GM21390 (cell line): ENCODE data around the gene ATG7.
"Not testable (repeated sequence)": the region's sequence is repeated elsewhere in the genome, so short reads cannot be mapped to it uniquely, and the experiment has no call there.

Experiments used
- ATAC-seq: cut with Tn5 transposase; IDR thresholded peaks from one replicate; pipeline ENCODE4 v1.9.1; 2021; ENCODE audit not compliant: unreplicated experiment

Gene ATG7

DNA sequence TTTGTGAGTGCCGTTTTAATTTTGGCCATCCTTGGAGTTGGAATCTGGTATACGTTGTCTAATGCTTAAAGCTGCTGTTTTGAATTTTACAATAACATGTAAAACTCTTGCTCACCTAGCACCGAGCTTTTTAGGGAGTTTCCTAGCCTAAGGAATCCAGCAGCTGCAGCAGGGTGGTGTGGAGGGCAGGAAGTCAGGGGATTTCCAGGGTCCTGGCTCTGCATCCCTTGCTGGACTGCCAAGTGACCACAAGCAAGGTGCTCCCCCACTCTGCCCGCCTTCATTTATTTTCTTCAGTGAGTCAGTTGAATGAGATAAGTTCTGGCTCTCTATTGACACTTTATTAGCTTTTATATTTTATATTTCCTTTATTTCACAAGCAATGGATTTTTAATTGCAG is 113.7 kb downstream of the ATG7 start:
- no peak for ATAC-seq

GRCh38 chr3:11386465-11387113 is 114.4 kb downstream of the ATG7 start:
- ATAC-seq = no peak

GRCh38 chr3:11389386-11390268 is 117.4 kb downstream of the ATG7 start:
- ATAC-seq = no peak

DNA sequence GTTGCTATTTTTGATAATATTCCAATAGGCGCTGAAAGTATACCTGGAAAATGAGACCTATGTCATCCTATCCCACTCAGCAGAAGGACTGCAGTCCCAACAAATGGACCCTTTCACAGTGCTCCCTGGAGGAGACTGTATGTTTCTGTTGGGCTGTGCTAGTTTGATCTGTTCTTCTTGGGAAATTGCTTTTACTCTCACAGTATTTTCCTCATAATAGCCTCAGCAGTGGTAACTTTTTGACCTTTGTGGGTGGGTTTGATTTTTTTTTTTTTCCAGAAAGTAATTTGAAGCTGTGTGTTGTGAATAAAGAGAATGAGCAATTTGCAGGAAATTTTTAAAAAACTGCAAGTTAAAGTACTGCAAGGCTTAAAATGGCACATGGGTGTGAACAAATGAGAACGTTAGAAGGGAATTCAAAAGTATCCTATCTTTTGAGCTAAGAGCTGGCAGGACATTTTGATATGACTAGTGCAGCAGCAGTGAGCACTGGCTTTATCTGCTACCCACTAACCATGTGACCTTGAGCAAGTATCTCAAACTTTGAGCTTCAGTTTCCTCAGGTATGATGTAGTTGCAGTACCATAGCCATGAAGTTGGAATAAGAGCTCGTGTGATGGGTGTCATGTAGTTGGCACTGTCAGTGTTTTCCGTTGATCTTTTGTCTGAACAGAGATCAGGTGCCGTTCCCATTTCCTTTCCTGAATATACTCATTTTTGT is 118.4 kb downstream of the ATG7 start:
- no peak for ATAC-seq

- ATAC-seq = no peak
These were observed 119.1 kb downstream of the ATG7 start for GRCh38 chr3:11391174-11391879.

- ATAC-seq = no peak
These were observed 120.0 kb downstream of the ATG7 start for GRCh38 chr3:11392014-11392859.

DNA sequence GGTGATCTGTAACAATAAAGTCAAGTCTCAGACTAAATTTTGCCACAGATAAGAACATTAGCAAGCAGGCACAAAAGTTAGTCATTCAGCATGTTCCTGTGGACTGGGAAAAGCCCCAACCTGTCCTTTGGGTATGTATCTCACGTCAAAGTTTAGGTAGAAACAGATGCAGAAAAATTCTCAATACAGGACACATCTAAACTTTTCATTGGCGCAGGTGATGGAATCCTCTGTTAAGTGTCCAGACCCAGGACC is 120.6 kb downstream of the ATG7 start:
- ATAC-seq = no peak

GRCh38 chr3:11393401-11393800 is 121.2 kb downstream of the ATG7 start:
- ATAC-seq = no peak

GRCh38 chr3:11394392-11394791 is 122.2 kb downstream of the ATG7 start:
- ATAC-seq = no peak

GRCh38 chr3:11400213-11400612 is 128.0 kb downstream of the ATG7 start:
- no peak for ATAC-seq

- no peak for ATAC-seq
These were observed 129.2 kb downstream of the ATG7 start for GRCh38 chr3:11401434-11401833.

GRCh38 chr3:11405323-11405722 is 133.1 kb downstream of the ATG7 start:
- ATAC-seq = no peak

DNA sequence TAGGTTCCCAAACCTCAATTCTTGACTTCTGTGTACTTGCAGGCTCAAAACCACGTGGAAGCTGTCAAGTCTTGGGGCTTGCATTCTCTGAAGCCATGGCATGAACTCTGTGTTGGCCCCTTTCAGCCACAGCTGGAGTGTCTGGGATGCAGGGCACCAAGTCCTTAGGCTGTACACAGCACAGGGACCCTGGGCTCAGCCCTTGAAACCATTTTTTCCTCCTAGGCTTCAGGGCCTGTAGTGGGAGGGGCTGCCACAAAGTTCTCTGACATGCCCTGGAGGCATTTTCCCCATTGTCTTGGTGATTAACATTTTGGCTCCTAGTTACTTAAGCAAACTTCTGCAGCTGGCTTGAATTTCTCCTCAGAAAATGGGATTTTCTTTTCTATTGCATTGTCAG is 135.4 kb downstream of the ATG7 start:
- no peak for ATAC-seq

GRCh38 chr3:11408324-11408859 is 136.2 kb downstream of the ATG7 start:
- ATAC-seq = not testable (repeated sequence)

DNA sequence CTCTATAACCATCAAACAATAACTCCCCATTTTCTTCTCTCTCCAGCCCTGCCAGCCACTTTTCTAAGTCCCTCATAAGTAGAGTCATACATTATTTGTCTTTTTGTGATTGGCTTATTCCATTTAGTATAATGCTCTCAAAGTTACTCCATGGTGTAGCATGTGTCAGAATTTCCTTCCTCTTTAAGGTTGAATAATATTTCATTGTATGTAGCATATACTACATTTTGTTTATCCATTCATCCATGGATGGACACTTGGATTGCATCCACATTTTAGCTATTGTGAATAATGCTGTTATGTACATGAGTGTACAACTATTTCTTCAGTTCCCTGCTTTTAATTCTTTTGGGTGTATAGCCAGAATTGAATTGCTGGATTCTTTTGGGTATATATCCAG is 138.4 kb downstream of the ATG7 start:
- ATAC-seq = no peak

GRCh38 chr3:11411956-11412355 is 139.8 kb downstream of the ATG7 start:
- no peak for ATAC-seq

GRCh38 chr3:11413071-11413470 is 140.9 kb downstream of the ATG7 start:
- no peak for ATAC-seq

DNA sequence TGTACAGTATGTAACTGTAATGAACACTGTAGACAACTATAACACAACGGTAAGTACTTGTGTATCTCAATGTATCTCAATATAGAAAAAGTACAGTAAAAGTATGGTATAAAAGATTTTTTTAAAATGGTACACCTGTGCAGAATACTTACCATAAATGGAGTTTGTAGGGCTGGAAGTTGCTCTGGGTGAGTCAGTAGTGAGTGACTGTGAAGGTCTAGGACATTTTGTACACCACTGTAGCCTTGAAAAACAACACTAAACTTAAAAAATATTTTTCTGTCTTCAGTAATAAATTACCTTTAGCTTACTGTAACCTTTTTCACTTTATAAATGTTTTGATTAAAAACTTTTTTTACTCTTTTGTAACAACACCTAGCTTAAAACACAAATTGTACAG is 142.9 kb downstream of the ATG7 start:
- ATAC-seq = no peak

GRCh38 chr3:11420066-11420465 is 147.9 kb downstream of the ATG7 start:
- ATAC-seq = no peak

- ATAC-seq = no peak
These were observed 150.1 kb downstream of the ATG7 start for GRCh38 chr3:11422291-11422690.
